GM12878 (cell line): Measurements from ENCODE around the gene KRT14. TPM values are rescaled to one million over a fixed set of nuclear protein-coding genes. Genes with fewer than 3 reads are reported as not detected.

ENCODE experiments used
- ATAC-seq: fragments of 200-7000 bp; cut with Tn5 transposase; 3 replicates; pipeline ENCODE4 v1.9.1; 2020; ENCODE audit warnings: mild to moderate bottlenecking, moderate library complexity
- BruUV-seq: library from RNA; stranded (reverse); fragments of 400-500 nt; replicated peaks from 2 replicates; lab custom pipeline; 2021; lab: Mats Ljungman, UMichigan
- CTCF ChIA-PET: fragments of 300-600 bp; sonication (Branson Sonifier 250); formaldehyde crosslinking; extraction: SDS; loops from one replicate; lab custom pipeline; 2021; ENCODE audit warnings: inconsistent platforms; lab: Yijun Ruan, JAX
- POLR2A ChIA-PET: fragments of 350-600 bp; formaldehyde crosslinking; extraction: SDS; loops from one replicate; lab custom pipeline; 2021; ENCODE audit warnings: inconsistent platforms; lab: Charles Lee
- RAD21 ChIA-PET: fragments of 300-600 bp; sonication (Branson Sonifier 250); formaldehyde crosslinking; loops from one replicate; lab custom pipeline; 2023; ENCODE audit warnings: antibody characterized with exemption; ENCODE audit not compliant: unreplicated experiment; lab: Charles Lee
- SMC1A ChIA-PET: fragments of 300-600 bp; sonication (Branson Sonifier 250); formaldehyde crosslinking; loops from one replicate; lab custom pipeline; 2023; ENCODE audit not compliant: unreplicated experiment, uncharacterized antibody; lab: Charles Lee
- DNase-seq: peaks from one replicate; pipeline ENCODE4 v3.0.0-alpha.2; 2011; ENCODE audit warnings: low read depth, low spot score
- FAIRE-seq: peaks from 3 replicates; lab custom pipeline; 2011; peaks lifted over from hg19 to GRCh38; lab: Jason Lieb, UNC
- H2AFZ ChIP-seq: 2 replicates; pipeline ENCODE4 v1.6.0; 2011; ENCODE audit warnings: low read depth, low read length, control low read depth; ENCODE audit not compliant: control insufficient read depth
- H3K27ac ChIP-seq: 2 replicates; pipeline ENCODE4 v1.5.1; 2011; ENCODE audit warnings: control low read depth; ENCODE audit not compliant: control insufficient read depth, insufficient read depth
- H3K27me3 ChIP-seq, 2 experiments: replicated peaks in 1 of 2; 2 replicates each; pipeline versions ENCODE4 v1.6.0 to v1.6.1; 2011; ENCODE audit warnings: low read length in 1 of 2; ENCODE audit not compliant: control insufficient read depth in 2 of 2, insufficient read depth in 2 of 2
- H3K36me3 ChIP-seq, 2 experiments: 2 replicates each; pipeline ENCODE4 v1.5.1; 2011; ENCODE audit warnings: low read length in 1 of 2; ENCODE audit not compliant: control insufficient read depth in 2 of 2, insufficient read depth in 2 of 2
- H3K4me1 ChIP-seq: 2 replicates; pipeline ENCODE4 v1.6.1; 2011; ENCODE audit warnings: mild to moderate bottlenecking, low read length, moderate library complexity, mixed read lengths; ENCODE audit not compliant: control insufficient read depth, insufficient read depth
- H3K4me2 ChIP-seq: 2 replicates; pipeline ENCODE4 v1.6.0; 2011; ENCODE audit warnings: control low read depth; ENCODE audit not compliant: control insufficient read depth, insufficient read depth
- H3K4me3 ChIP-seq: fragments of 200-600 bp; sonication (generic); 2 replicates; pipeline ENCODE4 v1.5.1; 2016
- H3K79me2 ChIP-seq: 2 replicates; pipeline ENCODE4 v1.6.0; 2011; ENCODE audit warnings: low read length; ENCODE audit not compliant: control insufficient read depth, insufficient read depth
- H3K9ac ChIP-seq: 2 replicates; pipeline ENCODE4 v1.8.0; 2011; ENCODE audit warnings: low read length, control low read depth, mixed read lengths; ENCODE audit not compliant: control insufficient read depth, insufficient read depth
- H3K9me3 ChIP-seq: replicated peaks from 3 replicates; pipeline ENCODE4 v1.5.1; 2011; ENCODE audit warnings: mild to moderate bottlenecking, low read length; ENCODE audit not compliant: control insufficient read depth, insufficient read depth
- H4K20me1 ChIP-seq: 2 replicates; pipeline ENCODE4 v1.6.0; 2011; ENCODE audit not compliant: control insufficient read depth, insufficient read depth
- ASH2L ChIP-seq: fragments of 300-600, 200-600 bp; sonication (generic); IDR thresholded peaks from 2 replicates; pipeline ENCODE4 v1.6.1; 2017; ENCODE audit warnings: low read depth, mild to moderate bottlenecking, borderline replicate concordance
- BACH1 ChIP-seq: fragments of 450-650 bp; IDR thresholded peaks from 2 replicates; pipeline ENCODE4 v1.6.1; 2017; ENCODE audit warnings: mild to moderate bottlenecking, borderline replicate concordance
- CHD1 ChIP-seq: IDR thresholded peaks from 2 replicates; pipeline ENCODE4 v1.6.1; 2012; ENCODE audit warnings: low read depth, low read length, improper control_type of control experiment
- CREB1 ChIP-seq: IDR thresholded peaks from 2 replicates; pipeline ENCODE4 v1.6.1; 2012; ENCODE audit warnings: low read depth, mild to moderate bottlenecking, inconsistent platforms
- GABPA ChIP-seq: IDR thresholded peaks from 2 replicates; pipeline ENCODE4 v1.6.1; 2014; ENCODE audit warnings: antibody characterized with exemption, low read depth, mild to moderate bottlenecking, inconsistent platforms
- HDAC6 ChIP-seq: fragments of 200-600 bp; sonication (generic); IDR thresholded peaks from one replicate; pipeline ENCODE4 v1.8.0; 2017; ENCODE audit warnings: antibody characterized with exemption; ENCODE audit not compliant: unreplicated experiment
- MEF2A ChIP-seq: IDR thresholded peaks from 2 replicates; pipeline ENCODE4 v1.6.1; 2011; ENCODE audit warnings: low read depth, mild to moderate bottlenecking, low read length, moderate library complexity; ENCODE audit not compliant: insufficient read depth
- NKRF ChIP-seq: fragments of 450-650 bp; conservative IDR thresholded peaks from 2 replicates; pipeline ENCODE4 v1.6.1; 2017; ENCODE audit warnings: mild to moderate bottlenecking, moderate library complexity
- NR2C2 ChIP-seq: IDR thresholded peaks from 2 replicates; pipeline ENCODE4 v1.6.1; 2011; ENCODE audit warnings: borderline replicate concordance, low read depth; ENCODE audit not compliant: control insufficient read depth, insufficient read length
- RELA ChIP-seq: fragments of 450-650 bp; IDR thresholded peaks from 2 replicates; pipeline ENCODE4 v1.8.0; 2014; ENCODE audit warnings: borderline replicate concordance; ENCODE audit not compliant: partially characterized antibody
- RELB ChIP-seq: fragments of 450-650 bp; IDR thresholded peaks from 2 replicates; pipeline ENCODE4 v1.6.1; 2017; ENCODE audit warnings: low read depth, mild to moderate bottlenecking, moderate library complexity
- SIX5 ChIP-seq: IDR thresholded peaks from 2 replicates; pipeline ENCODE4 v1.6.1; 2011; ENCODE audit warnings: mild to moderate bottlenecking, low read depth, low read length, moderate library complexity; ENCODE audit not compliant: severe bottlenecking
- SREBF1 ChIP-seq: IDR thresholded peaks from 2 replicates; pipeline ENCODE4 v1.6.1; 2012; ENCODE audit warnings: mild to moderate bottlenecking, low read length
- YBX1 ChIP-seq: fragments of 450-650 bp; IDR thresholded peaks from 2 replicates; pipeline ENCODE4 v1.6.1; 2016; ENCODE audit warnings: antibody characterized with exemption
- ZBTB33 ChIP-seq: fragments of 450-650 bp; IDR thresholded peaks from 2 replicates; pipeline ENCODE4 v1.6.1; 2017; ENCODE audit warnings: mild to moderate bottlenecking
- ZZZ3 ChIP-seq: IDR thresholded peaks from 2 replicates; pipeline ENCODE4 v1.6.1; 2011; ENCODE audit warnings: low read depth; ENCODE audit not compliant: control insufficient read depth, insufficient read length
- WGBS: methylation state at CpG from one replicate; pipeline ENCODE4 v1.1.6; 2016; ENCODE audit warnings: low lambda C conversion rate; ENCODE audit not compliant: insufficient replicate concordance, insufficient coverage; ENCODE audit errors: missing lambda C conversion rate; 5-methylcytosine and 5-hydroxymethylcytosine counted together
- in situ Hi-C: fragments of 300-500 bp; cut with MboI; formaldehyde crosslinking; loops from 9 replicates; pipeline ENCODE4 v1.14.3; 2018; ENCODE audit warnings: mixed read lengths
- intact Hi-C: fragments of 100-400 bp; cut with micrococcal nuclease; formaldehyde crosslinking; loops from one replicate; pipeline ENCODE4 v1.14.2; 2022; ENCODE audit not compliant: unreplicated experiment
- polyA plus RNA-seq, 11 experiments: library from polyadenylated mRNA; depleted of rRNA in 4 of 11; unstranded in 6 of 11; stranded (reverse) in 5 of 11; fragments of >200 nt; fragmentation: Nextera tagmentation in 4 of 11; fragmentation: Illumina TruSeq in 1 of 11; extraction: Ambion mirVana in 4 of 11; extraction: Trizol in 1 of 11; gene quantifications; 1 replicate in 1 of 11; 2 replicates in 10 of 11; pipeline versions ENCODE4 v1.2.1 to v1.2.3, GENCODE V29; 2011 to 2016; ENCODE audit warnings: inconsistent platforms in 2 of 11, missing spikeins in 2 of 11, low read depth in 1 of 11
- total RNA-seq, 4 experiments: library from RNA; depleted of rRNA in 3 of 4; stranded (reverse); fragments of >200 nt in 3 of 4; fragmentation: Illumina TruSeq in 1 of 4; extraction: Trizol in 1 of 4; gene quantifications; 2 replicates each; pipeline versions ENCODE4 v1.2.1 to v1.2.3, GENCODE V29; 2013 to 2021
- TF ChIP-seq, protein P1 (sequence below): IDR thresholded peaks from 2 replicates; pipeline ENCODE4 v1.6.1; 2012; ENCODE audit warnings: low read depth, low read length, improper control_type of control experiment
- TF ChIP-seq, protein P2 (sequence below): fragments of 150-350 bp; IDR thresholded peaks from 2 replicates; pipeline ENCODE4 v1.6.1; 2014; ENCODE audit warnings: mild to moderate bottlenecking, low read depth, low read length

The KRT14 gene
- total and polyA plus RNA-seq, 10 of the 15 experiments (the other 5 are each of a cell fraction or from before 2014, with no cell fraction given), result 1.5 TPM; not detected in 9

- TF ChIP-seq RELA (no peak), SIX5 (no peak), ZZZ3 (no peak), NKRF (no peak), MEF2A (no peak), ZBTB33 (no peak), CREB1 (no peak), CHD1 (no peak), ASH2L (no peak), RELB (no peak), YBX1 (no peak), SREBF1 (no peak), GABPA (no peak), HDAC6 (no peak), NR2C2 (no peak), BACH1 (no peak)
- TF ChIP-seq, protein P1, sequence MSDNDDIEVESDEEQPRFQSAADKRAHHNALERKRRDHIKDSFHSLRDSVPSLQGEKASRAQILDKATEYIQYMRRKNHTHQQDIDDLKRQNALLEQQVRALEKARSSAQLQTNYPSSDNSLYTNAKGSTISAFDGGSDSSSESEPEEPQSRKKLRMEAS, result no peak
- TF ChIP-seq, protein P2, sequence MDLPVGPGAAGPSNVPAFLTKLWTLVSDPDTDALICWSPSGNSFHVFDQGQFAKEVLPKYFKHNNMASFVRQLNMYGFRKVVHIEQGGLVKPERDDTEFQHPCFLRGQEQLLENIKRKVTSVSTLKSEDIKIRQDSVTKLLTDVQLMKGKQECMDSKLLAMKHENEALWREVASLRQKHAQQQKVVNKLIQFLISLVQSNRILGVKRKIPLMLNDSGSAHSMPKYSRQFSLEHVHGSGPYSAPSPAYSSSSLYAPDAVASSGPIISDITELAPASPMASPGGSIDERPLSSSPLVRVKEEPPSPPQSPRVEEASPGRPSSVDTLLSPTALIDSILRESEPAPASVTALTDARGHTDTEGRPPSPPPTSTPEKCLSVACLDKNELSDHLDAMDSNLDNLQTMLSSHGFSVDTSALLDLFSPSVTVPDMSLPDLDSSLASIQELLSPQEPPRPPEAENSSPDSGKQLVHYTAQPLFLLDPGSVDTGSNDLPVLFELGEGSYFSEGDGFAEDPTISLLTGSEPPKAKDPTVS, result no peak
- TF ChIP-seq, all 136 proteins: peak for 0
- Histone ChIP-seq H3K27ac (no peak overlapping the region), H3K79me2 (no peaks in the 10 kb centered on the region), H3K4me3 (no peak overlapping the region), H3K4me2 (no peak overlapping the region), H3K9ac (no peak overlapping the region), H3K36me3 (no peaks in the 10 kb centered on the region), H3K27me3 (peaks cover 0 to 4% of the 10 kb centered on the region in 2 experiments; a peak in 2 of 4 replicates), H4K20me1 (no peaks in the 10 kb centered on the region), H2AFZ (no peak overlapping the region), H3K4me1 (no peaks in the 10 kb centered on the region), H3K9me3 (no peaks in the 10 kb centered on the region)
- CTCF ChIA-PET, result interaction anchor here (0.6 to 4.4 kb wide), 2 partner anchors 12 to 353 kb away, joined by 3 to 34 read pairs; no protein-coding TSS in a partner anchor
- SMC1A ChIA-PET, result no interaction called here
- FAIRE-seq, result no peak
- WGBS, result 15% methylated on average over 6 of the region's 6 CpGs
- RAD21 ChIA-PET, result no interaction called here
- POLR2A ChIA-PET, result interaction anchor here (0.6 kb wide), 1 partner anchor 128 kb away, joined by 3 read pairs; no protein-coding TSS in a partner anchor
- ATAC-seq, result no peak
- in situ Hi-C loops (no loop called here), intact Hi-C loops (no loop called here)
- DNase-seq, result no peak
- no TSS peak for BruUV-seq
These were observed 25.1 kb downstream of the KRT14 start for GRCh38 chr17:41561554-41561953.
